ENCODE results near the gene MAD1L1.

GRCh38 chr7:2141651-2142050, 91.1 kb downstream of the MAD1L1 start:
- no peak for TF ChIP-seq CTCF (IDR thresholded peaks at IDR 0.05; ENCODE audit: low read depth, low read length, missing input control)
- TF ChIP-seq ZBTB33 (IDR thresholded peaks at IDR 0.05), result no peak
- TF ChIP-seq REST (IDR thresholded peaks at IDR 0.05), result no peak
- TF ChIP-seq YY1 (IDR thresholded peaks at IDR 0.05), result no peak
- TF ChIP-seq FOXA2 (IDR thresholded peaks at IDR 0.05), result no peak
- no peak for TF ChIP-seq JUND (IDR thresholded peaks at IDR 0.05)
- TF ChIP-seq NR2F2 (IDR thresholded peaks at IDR 0.05), result no peak
- TF ChIP-seq SP1 (IDR thresholded peaks at IDR 0.05), result no peak
